Kidney glomerular epithelial cell (primary cell): Measurements from ENCODE around the gene PALLD.

Experiments
- DNase-seq: peaks from one replicate; lab custom pipeline; 2025; lab: John Stamatoyannopoulos, UW

PALLD gene

DNA sequence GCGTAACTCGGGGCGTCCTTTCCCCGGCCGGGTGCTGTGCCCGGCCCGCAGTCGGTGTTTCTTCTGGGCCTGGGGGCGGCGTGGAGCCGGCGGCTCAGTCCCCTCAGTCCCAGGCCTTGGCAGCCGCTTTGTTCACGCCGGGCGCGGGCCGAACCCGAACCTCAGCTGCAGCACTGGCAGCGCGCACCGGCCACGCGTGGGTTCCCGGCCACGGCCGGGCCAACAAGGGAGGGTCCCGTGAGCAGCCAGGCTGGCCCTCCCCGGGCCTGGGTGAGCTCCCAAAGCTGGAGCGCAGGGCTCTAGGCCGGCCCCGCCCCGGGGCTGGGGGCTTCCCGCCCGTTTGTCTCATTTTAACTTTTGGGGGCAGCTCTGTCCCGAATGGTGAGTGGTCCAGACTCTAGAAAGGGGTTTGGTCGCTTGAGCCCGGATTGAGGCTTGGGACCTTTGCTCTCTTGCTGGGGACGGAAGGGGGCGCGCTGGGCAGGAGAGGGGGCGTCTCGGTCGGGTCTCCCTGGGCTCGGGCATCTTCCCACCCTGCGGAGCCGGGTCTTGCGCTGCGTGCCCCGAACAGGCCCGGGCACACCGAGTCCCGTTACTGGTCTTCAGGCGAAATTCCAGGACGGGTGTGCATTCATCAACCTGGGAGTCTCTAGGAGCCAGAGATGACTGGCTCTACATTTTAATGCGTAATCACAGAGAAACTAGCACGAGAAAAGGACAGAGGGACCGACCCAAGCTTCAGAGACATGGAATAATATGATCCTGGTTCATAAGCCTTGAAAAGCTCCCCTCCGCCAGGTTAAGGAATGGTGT is 336.1 kb downstream of the PALLD start:
- DNase-seq: peak; percentile 64

DNA sequence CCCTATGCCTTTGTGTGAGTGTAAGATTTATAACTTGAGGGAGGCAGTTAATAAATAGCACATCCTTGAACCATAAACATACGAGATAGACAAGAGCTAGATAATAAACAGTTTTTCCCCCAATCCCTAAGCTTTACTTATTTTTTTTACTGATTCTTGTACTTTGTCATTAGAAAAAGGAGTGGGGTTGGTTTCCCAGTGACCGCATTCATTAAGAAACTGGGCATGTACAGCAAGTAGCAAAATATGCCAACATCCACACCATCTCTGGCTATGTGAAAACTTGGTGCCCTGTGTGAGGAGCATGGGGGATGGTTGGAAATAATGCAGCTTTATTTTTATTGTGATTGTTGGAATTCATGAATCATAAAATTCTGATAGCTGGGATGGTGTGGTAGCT is 337.0 kb downstream of the PALLD start:
- DNase-seq: no peak

DNA sequence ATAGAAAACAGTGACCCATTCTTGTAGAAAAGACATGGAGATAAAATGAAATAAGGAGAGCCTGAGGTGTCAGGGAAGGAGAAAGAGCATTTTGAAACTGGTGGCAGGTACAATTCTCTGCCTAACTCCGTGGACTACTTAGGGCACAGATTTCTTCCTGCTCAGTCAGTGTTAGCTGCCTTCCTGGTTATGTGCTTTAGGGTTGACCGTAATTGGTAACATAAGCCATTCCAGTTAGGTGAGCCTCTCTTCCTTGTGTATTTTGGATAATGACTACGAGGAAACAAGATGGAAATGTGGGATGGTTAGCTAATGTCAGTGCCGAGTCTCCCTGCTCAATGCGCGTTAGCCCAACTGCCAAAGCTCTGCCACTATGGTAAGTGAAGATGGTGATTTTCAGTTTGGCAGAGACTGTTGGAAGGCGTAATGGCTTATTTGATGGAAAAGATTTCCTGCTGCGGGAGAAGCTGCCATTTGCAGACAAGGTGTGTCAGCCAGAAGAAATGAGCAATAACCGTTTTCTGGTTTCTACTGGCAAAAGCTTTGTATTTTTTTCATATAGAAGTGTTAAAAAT is 339.1 kb downstream of the PALLD start:
- no peak for DNase-seq

DNA sequence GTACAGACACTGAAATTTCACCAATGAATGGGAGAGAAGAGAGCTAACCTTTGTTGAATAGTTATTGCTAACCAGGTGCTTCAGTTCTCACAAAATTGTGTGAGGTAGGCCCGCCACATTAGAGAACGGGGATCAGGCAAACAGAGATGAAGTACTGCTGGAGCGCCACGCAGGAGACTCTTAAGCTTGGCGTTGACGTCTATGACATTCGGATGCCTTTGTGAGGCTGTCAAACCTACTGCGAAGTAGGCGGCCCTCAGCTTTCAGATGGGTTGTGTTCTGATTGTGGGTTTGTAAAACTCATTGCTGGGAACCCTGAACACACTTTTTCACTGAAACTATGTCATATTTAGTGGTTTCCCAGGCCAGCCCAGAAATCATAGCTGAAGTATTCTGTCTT is 339.6 kb downstream of the PALLD start:
- no peak for DNase-seq

DNA sequence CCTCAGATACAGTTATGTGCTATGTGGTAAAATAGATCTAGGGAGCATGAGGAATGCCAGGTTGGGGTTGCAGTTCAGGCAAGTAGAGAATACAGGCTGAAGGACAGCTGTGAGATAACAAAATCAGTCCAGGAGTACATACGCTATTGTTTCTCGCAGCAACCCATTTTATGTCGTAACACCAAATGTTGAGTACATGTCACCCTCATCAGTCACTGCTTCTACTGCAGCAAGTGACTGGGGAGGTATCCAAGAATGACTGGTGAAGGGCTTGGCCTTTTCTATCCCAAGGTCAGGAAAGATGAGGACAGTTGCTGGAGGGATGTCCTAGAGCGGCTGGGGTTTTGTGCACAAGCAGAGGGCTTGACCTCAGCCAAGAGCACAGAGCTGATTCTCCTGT is 341.1 kb downstream of the PALLD start:
- no peak for DNase-seq

DNA sequence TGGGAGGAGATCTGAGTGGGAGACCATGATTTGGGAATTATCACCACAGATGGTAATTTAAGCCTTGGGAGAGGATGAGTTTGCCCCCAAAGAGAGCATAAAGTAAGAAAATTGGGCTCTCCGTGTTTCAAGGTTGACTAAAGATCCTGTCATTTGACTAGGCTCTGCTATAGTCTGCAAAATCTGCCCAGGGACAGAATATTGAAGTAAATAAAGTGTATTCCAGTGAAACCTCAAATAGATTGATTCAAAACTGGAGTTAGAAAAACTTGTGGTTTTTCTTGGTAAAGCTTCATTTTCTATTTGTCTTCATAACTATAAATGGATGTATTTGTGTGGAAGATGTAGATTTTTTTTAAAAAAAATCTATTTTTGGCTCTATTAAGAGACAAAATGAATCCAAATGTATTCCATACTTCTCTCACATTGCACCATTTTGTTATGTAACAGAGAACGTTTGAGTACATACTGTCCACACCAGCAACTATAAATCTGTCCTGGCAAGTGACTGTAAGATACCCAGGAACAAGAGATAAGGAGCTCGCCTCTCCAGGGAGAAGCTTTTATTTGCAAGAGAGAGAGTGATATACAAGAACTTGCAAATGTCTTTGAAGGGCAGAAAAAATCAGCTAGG is 343.0 kb downstream of the PALLD start:
- DNase-seq: no peak

DNA sequence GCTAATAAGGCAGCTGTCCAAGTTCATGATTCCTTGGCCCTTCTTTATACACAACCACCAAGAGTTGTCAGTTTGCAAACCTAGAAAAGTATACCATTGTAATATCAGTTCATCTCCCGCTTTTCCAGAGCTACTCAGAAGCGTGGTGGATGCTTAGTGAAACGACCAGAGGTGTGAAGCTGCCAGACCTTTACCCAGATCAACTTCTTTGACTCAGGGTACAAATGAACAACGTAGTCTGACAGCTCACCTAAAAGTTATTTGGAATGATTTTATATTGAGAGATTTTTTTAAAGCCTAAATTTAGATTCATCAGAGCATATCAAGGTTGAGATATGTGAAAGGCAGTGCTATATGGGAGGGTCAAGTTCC is 343.5 kb downstream of the PALLD start:
- no peak for DNase-seq

DNA sequence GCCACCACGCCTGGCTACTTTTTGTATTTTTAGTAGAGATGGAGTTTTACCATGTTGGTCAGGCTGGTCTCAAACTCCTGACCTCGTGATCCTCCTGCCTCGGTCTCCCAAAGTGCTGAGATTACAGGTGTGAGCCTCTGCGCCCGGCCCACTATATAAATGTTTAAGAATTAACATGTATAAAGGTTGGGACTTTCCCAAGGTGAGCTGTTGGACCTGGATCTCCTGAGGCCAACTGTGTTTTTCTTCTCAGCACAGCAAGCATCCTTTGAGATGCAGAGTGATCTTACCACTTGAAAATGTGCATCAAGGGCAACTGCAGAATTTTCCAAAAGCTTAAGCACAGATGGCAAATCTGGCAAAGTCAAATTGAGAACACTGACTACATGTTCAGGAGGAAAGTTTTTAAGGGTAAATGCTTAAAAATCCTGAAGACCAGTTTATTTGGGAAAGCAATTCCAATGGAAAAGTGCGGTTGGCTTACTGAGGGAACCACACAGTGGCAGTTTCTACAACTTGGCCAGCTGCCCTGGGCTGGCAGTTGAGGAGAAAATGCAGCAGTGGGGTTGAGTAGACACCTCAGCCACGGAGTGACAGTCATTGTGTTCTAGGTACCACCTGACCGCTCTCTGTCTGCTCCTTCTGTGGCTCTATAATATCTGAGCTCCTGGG is 344.3 kb downstream of the PALLD start:
- DNase-seq: no peak

DNA sequence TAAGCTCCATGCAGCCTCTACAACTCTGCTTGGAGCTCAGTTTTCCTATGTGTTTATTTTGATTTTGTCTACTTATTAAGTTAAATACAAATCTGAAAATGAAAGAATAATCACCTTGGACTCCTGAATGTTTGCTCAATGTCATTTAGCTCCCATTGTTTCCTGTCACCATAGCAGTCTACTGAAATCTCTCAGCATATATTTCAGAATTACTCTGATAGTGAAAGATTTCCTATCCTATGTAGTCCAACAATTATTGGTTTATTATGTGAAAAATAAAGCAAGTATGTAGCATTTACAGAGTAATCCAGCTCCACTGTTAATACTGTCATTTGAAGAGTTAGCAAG is 344.8 kb downstream of the PALLD start:
- DNase-seq: no peak

DNA sequence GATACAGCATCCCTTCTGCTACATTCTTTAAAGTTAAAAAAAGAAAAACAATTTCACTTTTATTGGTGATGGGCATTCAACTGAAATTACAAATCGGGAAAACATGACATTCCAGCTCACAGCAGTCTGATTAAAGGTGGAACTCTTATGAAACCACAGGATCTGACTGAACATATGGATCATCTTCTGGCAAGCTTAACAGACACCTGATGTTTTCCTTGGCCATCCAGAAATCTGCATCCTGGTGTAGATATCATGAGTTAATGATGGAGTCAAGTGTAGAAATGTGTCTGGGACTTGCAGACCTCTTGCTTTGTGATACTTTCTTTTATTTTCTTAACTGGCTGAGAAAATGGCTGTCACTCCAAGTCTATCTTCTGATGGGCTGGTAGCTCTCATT is 345.3 kb downstream of the PALLD start:
- no peak for DNase-seq

DNA sequence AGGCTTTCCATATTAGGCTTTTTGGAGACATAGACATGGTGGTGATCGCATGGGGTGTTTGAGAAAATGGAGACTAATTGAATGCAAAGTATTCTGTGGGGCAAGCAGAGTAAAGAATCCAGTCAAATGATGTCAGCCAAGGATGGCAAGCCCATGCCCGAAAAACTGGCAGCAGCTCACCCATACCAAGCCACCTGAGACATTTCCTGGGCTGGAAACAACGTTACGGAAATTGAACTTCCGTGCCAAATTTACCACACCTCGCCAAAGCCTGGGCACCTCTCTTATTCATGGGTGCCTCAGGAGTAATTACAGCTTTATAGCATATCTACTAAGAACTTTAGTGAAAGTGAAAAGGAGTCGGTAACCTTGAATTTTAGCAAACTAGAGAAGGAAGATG is 346.8 kb downstream of the PALLD start:
- no peak for DNase-seq

DNA sequence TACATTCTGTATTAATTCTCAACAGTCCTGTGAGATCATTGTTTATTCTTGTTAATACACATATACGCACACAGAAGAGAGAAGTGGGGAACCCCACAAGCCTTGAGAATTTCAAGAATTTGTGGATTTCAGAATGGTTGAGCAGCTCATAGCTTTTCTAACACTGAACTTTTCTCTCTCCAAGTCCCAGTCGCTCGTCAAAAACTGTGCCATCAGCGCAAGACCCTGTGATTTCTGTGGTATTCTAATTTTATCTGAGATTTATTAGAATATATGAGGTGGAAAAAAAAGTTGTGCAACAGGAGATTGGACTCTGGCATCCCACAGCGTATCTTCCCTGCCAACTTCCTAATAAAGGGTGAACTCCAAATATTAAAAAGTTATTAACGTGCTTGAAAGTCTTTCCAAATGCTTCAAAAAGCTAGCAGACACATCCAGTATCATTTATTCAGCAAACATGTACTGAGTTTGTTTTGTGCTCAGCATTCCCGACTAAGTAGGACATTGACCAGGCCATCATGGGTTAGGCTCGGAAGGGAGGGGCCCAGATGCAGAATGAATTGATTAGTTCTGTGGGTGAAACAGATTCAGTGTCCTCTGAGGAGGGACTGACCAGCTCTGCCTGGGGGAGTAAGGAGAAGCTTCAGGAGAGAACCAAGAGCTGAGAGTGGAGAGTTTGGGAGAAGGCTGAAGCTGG is 347.6 kb downstream of the PALLD start:
- no peak for DNase-seq

DNA sequence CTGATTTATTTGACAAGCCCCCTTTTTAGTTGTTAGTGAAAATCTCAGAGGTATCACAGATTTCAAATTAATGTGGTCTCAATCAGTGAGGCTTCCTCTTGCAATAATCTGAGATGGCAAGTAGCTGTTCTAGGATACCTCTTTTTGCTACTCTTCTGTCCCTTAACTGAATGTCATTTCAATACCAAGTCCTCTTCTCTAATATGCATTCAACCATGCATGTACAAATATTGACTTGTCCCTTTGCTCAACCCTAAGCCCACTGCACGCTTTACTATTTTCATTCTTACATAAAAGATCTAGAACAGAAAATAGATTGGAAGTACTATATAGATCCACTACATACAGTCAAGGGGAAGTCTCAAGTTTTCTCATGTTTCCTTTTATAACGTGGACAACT is 349.0 kb downstream of the PALLD start:
- no peak for DNase-seq

DNA sequence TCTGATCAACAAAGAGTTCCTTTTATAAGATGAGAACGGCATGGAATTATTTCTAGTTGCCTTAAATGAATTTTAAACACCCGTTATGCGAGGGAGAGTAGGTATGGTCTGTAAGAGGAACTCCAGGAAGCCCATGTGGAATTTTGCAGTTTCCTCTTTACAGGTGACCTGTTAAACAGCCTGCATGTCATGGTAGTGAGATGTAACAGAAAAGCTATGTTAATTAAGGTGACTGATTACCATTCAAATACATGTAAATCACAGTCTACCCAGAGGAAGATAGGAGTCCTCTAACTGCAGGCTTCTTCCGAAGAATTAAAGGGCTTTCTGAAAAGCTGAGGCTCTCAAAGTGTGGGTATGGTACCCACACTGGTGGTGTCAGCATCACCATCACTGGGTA is 349.6 kb downstream of the PALLD start:
- DNase-seq: no peak

DNA sequence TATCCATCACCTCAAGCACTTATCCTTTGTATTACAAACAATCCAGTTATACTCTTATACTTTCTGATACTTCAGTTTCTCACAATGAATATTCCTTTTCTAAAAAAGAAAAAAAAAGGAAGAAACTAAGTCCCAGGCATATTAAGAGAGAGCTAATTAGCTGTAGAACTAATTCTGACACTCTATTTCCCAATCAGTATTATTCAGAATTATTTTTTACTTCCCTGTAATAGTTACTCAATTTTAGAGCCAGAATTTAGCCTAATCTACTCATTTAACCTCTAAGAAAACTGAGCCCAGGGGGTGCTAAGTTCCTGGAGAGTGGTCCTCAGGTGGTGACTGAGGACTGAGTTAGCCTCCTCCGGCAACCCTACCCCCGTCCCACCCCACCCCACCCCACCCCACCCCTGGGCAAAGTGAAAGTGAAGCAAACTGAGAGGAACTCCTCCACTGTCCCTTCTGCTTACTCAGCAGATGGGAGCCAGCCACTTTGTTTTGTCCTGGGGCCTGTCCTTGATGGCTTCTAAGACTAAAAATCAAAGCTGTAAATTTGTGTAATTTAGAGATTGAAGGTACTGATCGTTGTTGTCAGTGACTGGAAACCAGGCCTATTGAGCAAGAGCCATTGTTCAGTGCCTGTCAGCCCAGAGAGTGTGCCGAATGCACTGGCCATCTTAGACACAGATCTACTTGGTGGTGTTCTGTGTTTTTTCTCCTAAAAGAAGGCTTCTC is 351.1 kb downstream of the PALLD start:
- DNase-seq: peak; percentile 31

DNA sequence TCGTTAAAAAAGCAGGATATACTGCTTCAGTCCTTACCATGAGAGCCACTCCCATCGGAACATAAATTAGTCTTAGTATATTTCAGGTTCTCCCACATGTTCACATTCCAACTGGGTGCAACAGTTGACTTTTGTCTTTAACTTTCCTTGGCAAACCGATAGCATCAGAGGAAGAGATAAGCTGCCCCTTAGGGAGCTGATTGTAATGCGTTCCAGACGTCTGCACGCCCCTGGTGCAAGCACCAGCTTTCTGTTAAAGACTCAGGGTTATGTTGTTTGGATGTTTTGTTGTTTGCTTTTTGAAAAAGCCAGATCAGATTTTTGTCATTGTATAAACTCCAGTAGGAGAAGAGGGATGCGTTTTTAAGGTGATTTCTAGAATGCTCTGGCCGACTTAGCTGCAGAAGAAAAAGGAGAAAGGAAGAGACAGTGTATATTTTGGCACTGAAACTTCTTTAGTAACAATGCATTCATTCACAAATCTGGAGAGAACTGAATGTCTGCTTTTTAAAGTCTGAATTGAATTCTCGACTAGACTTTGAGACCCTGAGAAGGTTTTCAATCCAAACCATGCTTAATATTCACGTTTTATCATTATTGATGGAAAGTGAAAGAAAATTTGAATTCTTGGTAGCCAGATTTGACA is 352.3 kb downstream of the PALLD start:
- DNase-seq: no peak

DNA sequence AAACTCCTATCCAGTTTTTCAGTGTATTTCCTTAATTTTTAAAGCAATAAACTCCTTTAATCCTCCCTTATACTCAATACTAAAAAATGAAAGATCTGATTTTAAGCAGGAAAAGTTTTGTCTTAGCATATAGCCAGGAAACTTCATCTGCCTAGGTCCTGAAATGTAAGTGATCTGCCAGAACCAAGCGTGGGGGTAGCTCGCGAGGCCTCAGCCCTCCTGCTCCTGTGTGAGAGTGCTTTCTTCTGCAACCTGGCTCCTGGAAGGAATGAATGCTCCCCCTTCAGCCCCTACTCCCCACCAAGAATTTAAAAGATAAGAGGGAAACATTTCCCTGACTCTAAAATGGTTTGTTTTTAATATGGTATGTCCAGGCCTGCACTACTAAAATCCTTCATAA is 353.1 kb downstream of the PALLD start:
- DNase-seq: no peak

DNA sequence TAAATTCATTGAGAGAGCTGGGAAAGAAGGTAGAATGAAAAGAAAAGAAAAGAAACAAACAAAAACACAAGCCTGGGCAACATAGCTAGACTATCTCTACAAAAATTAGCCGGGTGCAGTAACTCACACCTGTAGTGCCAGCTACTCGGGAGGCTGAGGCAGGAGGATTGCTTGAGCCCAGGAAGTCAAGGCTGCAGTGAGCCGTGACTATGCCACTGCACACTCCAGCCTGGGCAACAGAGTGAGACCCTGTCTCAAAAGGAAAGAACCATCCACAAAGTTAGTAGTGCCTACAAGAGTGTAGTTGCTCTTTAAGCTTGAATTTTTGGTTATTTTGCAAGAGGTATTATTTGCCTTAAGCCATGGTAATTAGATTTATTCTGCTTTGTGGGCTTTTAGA is 355.5 kb downstream of the PALLD start:
- no peak for DNase-seq

DNA sequence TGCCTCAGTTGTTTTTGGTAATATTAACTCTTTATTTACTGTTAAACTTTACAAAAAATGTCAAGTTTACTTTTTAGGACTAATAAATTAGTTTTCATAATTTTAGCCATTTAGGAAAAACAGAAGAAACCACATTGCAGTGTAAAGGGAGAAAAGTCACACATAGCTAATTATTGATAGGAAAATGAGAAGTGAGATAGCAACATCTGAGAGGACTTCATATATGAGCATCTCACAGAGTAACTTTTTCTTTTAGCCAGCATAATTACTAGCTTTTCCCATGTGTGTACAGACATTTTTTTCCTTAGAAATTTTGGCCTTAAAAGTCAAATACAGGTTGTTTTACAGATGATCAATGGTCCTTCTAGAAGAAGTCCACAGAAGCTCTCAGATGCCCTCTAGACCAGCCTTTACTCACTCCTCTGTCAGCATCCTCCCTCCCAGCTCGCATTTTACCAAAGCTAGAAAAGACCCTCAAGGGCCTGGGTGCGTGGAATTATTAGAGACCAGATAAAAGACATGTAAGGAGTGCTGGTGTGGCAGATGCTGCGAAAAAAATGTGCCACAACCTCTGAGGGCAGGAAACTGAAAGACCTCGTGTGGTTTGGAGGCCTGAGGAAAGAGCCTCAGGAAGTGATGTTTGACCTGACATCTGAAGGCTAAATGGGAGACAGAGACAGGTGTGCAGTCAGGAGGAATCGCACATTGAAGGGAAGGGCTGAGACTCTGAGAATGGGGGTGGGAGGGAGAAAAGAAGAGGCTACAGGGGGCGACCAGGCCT is 356.3 kb downstream of the PALLD start:
- no peak for DNase-seq

DNA sequence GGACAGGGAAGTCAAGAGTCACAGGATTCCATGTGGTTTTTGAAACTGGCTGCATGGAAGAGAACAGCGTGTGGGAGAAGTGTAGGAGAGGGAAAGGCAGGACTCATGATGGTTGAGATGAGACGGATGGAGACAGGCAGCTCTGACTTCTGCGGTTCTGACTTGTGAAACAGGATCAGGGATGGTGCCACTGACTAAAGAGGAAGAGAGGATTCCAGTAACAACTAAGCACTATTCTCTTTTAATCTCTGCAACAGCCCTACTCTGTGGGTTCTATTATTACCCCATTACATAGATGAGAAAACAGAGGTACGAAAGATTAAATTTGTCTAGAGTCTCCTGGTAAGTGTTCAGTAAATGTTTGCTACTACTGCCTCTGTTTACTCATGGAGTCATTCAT is 356.9 kb downstream of the PALLD start:
- no peak for DNase-seq
